GM12878 (cell line): ENCODE data around the gene PLXNA4. TPM values are rescaled to one million over a fixed set of nuclear protein-coding genes. Genes with fewer than 3 reads are reported as not detected.

Source experiments
- ATAC-seq: fragments of 200-7000 bp; cut with Tn5 transposase; 3 replicates; pipeline ENCODE4 v1.9.1; 2020; ENCODE audit warnings: mild to moderate bottlenecking, moderate library complexity
- BruUV-seq: library from RNA; stranded (reverse); fragments of 400-500 nt; replicated peaks from 2 replicates; lab custom pipeline; 2021; lab: Mats Ljungman, UMichigan
- CTCF ChIA-PET: fragments of 300-600 bp; sonication (Branson Sonifier 250); formaldehyde crosslinking; extraction: SDS; loops from one replicate; lab custom pipeline; 2021; ENCODE audit warnings: inconsistent platforms; lab: Yijun Ruan, JAX
- POLR2A ChIA-PET: fragments of 350-600 bp; formaldehyde crosslinking; extraction: SDS; loops from one replicate; lab custom pipeline; 2021; ENCODE audit warnings: inconsistent platforms; lab: Charles Lee
- RAD21 ChIA-PET: fragments of 300-600 bp; sonication (Branson Sonifier 250); formaldehyde crosslinking; loops from one replicate; lab custom pipeline; 2023; ENCODE audit warnings: antibody characterized with exemption; ENCODE audit not compliant: unreplicated experiment; lab: Charles Lee
- SMC1A ChIA-PET: fragments of 300-600 bp; sonication (Branson Sonifier 250); formaldehyde crosslinking; loops from one replicate; lab custom pipeline; 2023; ENCODE audit not compliant: unreplicated experiment, uncharacterized antibody; lab: Charles Lee
- DNase-seq: peaks from one replicate; pipeline ENCODE4 v3.0.0-alpha.2; 2011; ENCODE audit warnings: low read depth, low spot score
- FAIRE-seq: peaks from 3 replicates; lab custom pipeline; 2011; peaks lifted over from hg19 to GRCh38; lab: Jason Lieb, UNC
- H2AFZ ChIP-seq: 2 replicates; pipeline ENCODE4 v1.6.0; 2011; ENCODE audit warnings: low read depth, low read length, control low read depth; ENCODE audit not compliant: control insufficient read depth
- H3K27ac ChIP-seq: 2 replicates; pipeline ENCODE4 v1.5.1; 2011; ENCODE audit warnings: control low read depth; ENCODE audit not compliant: control insufficient read depth, insufficient read depth
- H3K27me3 ChIP-seq, 2 experiments: replicated peaks in 1 of 2; 2 replicates each; pipeline versions ENCODE4 v1.6.0 to v1.6.1; 2011; ENCODE audit warnings: low read length in 1 of 2; ENCODE audit not compliant: control insufficient read depth in 2 of 2, insufficient read depth in 2 of 2
- H3K36me3 ChIP-seq, 2 experiments: 2 replicates each; pipeline ENCODE4 v1.5.1; 2011; ENCODE audit warnings: low read length in 1 of 2; ENCODE audit not compliant: control insufficient read depth in 2 of 2, insufficient read depth in 2 of 2
- H3K4me1 ChIP-seq: 2 replicates; pipeline ENCODE4 v1.6.1; 2011; ENCODE audit warnings: mild to moderate bottlenecking, low read length, moderate library complexity, mixed read lengths; ENCODE audit not compliant: control insufficient read depth, insufficient read depth
- H3K4me2 ChIP-seq: 2 replicates; pipeline ENCODE4 v1.6.0; 2011; ENCODE audit warnings: control low read depth; ENCODE audit not compliant: control insufficient read depth, insufficient read depth
- H3K4me3 ChIP-seq: fragments of 200-600 bp; sonication (generic); 2 replicates; pipeline ENCODE4 v1.5.1; 2016
- H3K79me2 ChIP-seq: 2 replicates; pipeline ENCODE4 v1.6.0; 2011; ENCODE audit warnings: low read length; ENCODE audit not compliant: control insufficient read depth, insufficient read depth
- H3K9ac ChIP-seq: 2 replicates; pipeline ENCODE4 v1.8.0; 2011; ENCODE audit warnings: low read length, control low read depth, mixed read lengths; ENCODE audit not compliant: control insufficient read depth, insufficient read depth
- H3K9me3 ChIP-seq: replicated peaks from 3 replicates; pipeline ENCODE4 v1.5.1; 2011; ENCODE audit warnings: mild to moderate bottlenecking, low read length; ENCODE audit not compliant: control insufficient read depth, insufficient read depth
- H4K20me1 ChIP-seq: 2 replicates; pipeline ENCODE4 v1.6.0; 2011; ENCODE audit not compliant: control insufficient read depth, insufficient read depth
- BHLHE40 ChIP-seq, 2 experiments: fragments of 450-650 bp in 1 of 2; IDR thresholded peaks; 2 replicates each; pipeline ENCODE4 v1.6.1; 2011 to 2017; ENCODE audit warnings: low read depth in 2 of 2, borderline replicate concordance in 1 of 2, improper control_type of control experiment in 1 of 2, low read length in 1 of 2, mild to moderate bottlenecking in 1 of 2
- HDAC6 ChIP-seq: fragments of 200-600 bp; sonication (generic); IDR thresholded peaks from one replicate; pipeline ENCODE4 v1.8.0; 2017; ENCODE audit warnings: antibody characterized with exemption; ENCODE audit not compliant: unreplicated experiment
- IKZF1 ChIP-seq: fragments of 450-650 bp; conservative IDR thresholded peaks from 2 replicates; pipeline ENCODE4 v1.6.1; 2017; ENCODE audit warnings: antibody characterized with exemption, mild to moderate bottlenecking
- MEF2B ChIP-seq: fragments of 450-650 bp; IDR thresholded peaks from 2 replicates; pipeline ENCODE4 v1.6.1; 2018; ENCODE audit warnings: mild to moderate bottlenecking, moderate library complexity; ENCODE audit not compliant: partially characterized antibody, poor library complexity, severe bottlenecking
- POLR2A ChIP-seq: IDR thresholded peaks from 2 replicates; pipeline ENCODE4 v1.6.1; 2011; ENCODE audit warnings: low read depth, mild to moderate bottlenecking, low read length
- SMAD1 ChIP-seq: fragments of 450-650 bp; IDR thresholded peaks from 2 replicates; pipeline ENCODE4 v1.6.1; 2018; ENCODE audit warnings: mild to moderate bottlenecking, low read depth; ENCODE audit not compliant: partially characterized antibody
- TCF12 ChIP-seq: IDR thresholded peaks from 2 replicates; pipeline ENCODE4 v1.6.1; 2011; ENCODE audit warnings: low read depth, mild to moderate bottlenecking, low read length
- ZBTB11 ChIP-seq: fragments of 450-650 bp; formaldehyde crosslinking; IDR thresholded peaks from 2 replicates; pipeline ENCODE4 v1.5.0; 2022; ENCODE audit warnings: mild to moderate bottlenecking, missing genetic modification characterization
- ZNF592 ChIP-seq: fragments of 450-650 bp; IDR thresholded peaks from 2 replicates; pipeline ENCODE4 v1.6.1; 2017; ENCODE audit warnings: mild to moderate bottlenecking, moderate library complexity
- ZNF687 ChIP-seq: fragments of 450-650 bp; IDR thresholded peaks from 2 replicates; pipeline ENCODE4 v1.6.1; 2017; ENCODE audit warnings: mild to moderate bottlenecking, moderate library complexity
- ZZZ3 ChIP-seq: IDR thresholded peaks from 2 replicates; pipeline ENCODE4 v1.6.1; 2011; ENCODE audit warnings: low read depth; ENCODE audit not compliant: control insufficient read depth, insufficient read length
- WGBS: methylation state at CpG from one replicate; pipeline ENCODE4 v1.1.6; 2016; ENCODE audit warnings: low lambda C conversion rate; ENCODE audit not compliant: insufficient replicate concordance, insufficient coverage; ENCODE audit errors: missing lambda C conversion rate; 5-methylcytosine and 5-hydroxymethylcytosine counted together
- in situ Hi-C: fragments of 300-500 bp; cut with MboI; formaldehyde crosslinking; loops from 9 replicates; pipeline ENCODE4 v1.14.3; 2018; ENCODE audit warnings: mixed read lengths
- intact Hi-C: fragments of 100-400 bp; cut with micrococcal nuclease; formaldehyde crosslinking; loops from one replicate; pipeline ENCODE4 v1.14.2; 2022; ENCODE audit not compliant: unreplicated experiment
- polyA plus RNA-seq, 11 experiments: library from polyadenylated mRNA; depleted of rRNA in 4 of 11; unstranded in 6 of 11; stranded (reverse) in 5 of 11; fragments of >200 nt; fragmentation: Nextera tagmentation in 4 of 11; fragmentation: Illumina TruSeq in 1 of 11; extraction: Ambion mirVana in 4 of 11; extraction: Trizol in 1 of 11; gene quantifications; 1 replicate in 1 of 11; 2 replicates in 10 of 11; pipeline versions ENCODE4 v1.2.1 to v1.2.3, GENCODE V29; 2011 to 2016; ENCODE audit warnings: inconsistent platforms in 2 of 11, missing spikeins in 2 of 11, low read depth in 1 of 11
- total RNA-seq, 4 experiments: library from RNA; depleted of rRNA in 3 of 4; stranded (reverse); fragments of >200 nt in 3 of 4; fragmentation: Illumina TruSeq in 1 of 4; extraction: Trizol in 1 of 4; gene quantifications; 2 replicates each; pipeline versions ENCODE4 v1.2.1 to v1.2.3, GENCODE V29; 2013 to 2021

PLXNA4 gene
- total and polyA plus RNA-seq, 10 of the 15 experiments (the other 5 are each of a cell fraction or from before 2014, with no cell fraction given): 0.03 TPM; not detected in 9

DNA sequence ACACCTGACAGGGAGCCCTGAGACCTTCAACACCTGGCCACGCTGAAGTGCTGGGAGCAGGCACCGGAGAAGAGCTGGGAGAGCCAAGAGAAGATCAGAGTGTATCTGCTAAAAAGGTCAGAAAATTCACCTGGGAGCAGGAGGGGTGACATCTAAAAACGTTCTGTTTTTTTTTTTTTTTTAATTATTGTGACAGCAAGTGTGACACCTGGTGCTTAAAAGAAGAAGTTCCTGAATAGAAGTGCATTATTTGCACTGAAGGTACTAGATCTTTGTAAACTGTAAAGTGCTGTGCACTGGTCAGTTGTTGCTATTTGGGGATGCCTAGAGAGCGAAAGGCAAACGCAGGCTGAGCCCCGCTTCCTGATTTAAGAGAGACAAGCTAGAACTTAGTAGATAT, 422.0 kb downstream of the PLXNA4 start:
- ChIA-PET SMC1A (interaction anchor here (0.6 kb wide), 1 partner anchor 74 kb away, joined by 3 read pairs; no protein-coding TSS in a partner anchor), POLR2A (no interaction called here), CTCF (no interaction called here), RAD21 (no interaction called here)
- Histone ChIP-seq H3K79me2 (no peaks in the 10 kb centered on the region), H3K36me3 (no peaks in the 10 kb centered on the region), H3K4me2 (no peak overlapping the region), H3K9ac (no peak overlapping the region), H3K27me3 (no peaks in the 10 kb centered on the region; a peak in 1 of 4 replicates), H2AFZ (no peak overlapping the region), H3K27ac (no peak overlapping the region), H3K9me3 (no peaks in the 10 kb centered on the region), H4K20me1 (no peaks in the 10 kb centered on the region), H3K4me3 (no peak overlapping the region), H3K4me1 (no peaks in the 10 kb centered on the region)
- no TSS peak for BruUV-seq
- DNase-seq (no peak), FAIRE-seq (no peak), ATAC-seq (no peak)
- in situ Hi-C loops: no loop called here
- 46% methylated on average over 6 of the region's 6 CpGs for WGBS
- intact Hi-C loops: no loop called here
- no peak for TF ChIP-seq SMAD1
- no peak for TF ChIP-seq MEF2B
- no peak for TF ChIP-seq ZBTB11 (CRISPR knock-in tag)
- TF ChIP-seq BHLHE40 (IDR thresholded peaks at IDR 0.05; ENCODE audit: borderline replicate concordance in 1 of 2, low read depth in 2 of 2, low read length in 1 of 2): no peak
- TF ChIP-seq HDAC6: no peak
- TF ChIP-seq ZNF687: no peak
- no peak for TF ChIP-seq ZZZ3
- TF ChIP-seq TCF12: no peak
- TF ChIP-seq POLR2A: no peak
- TF ChIP-seq ZNF592: no peak
- TF ChIP-seq IKZF1: no peak
